Ishikawa (cell line): ENCODE data around the gene ALDH16A1.

Experiments used
- CEBPB ChIP-seq: IDR thresholded peaks from 2 replicates; pipeline ENCODE4 v1.6.1; 2012
- CREB1 ChIP-seq: IDR thresholded peaks from 2 replicates; pipeline ENCODE4 v1.6.1; 2012; ENCODE audit warnings: low read depth
- EGR1 ChIP-seq: IDR thresholded peaks from 2 replicates; pipeline ENCODE4 v1.6.1; 2012
- EP300 ChIP-seq: IDR thresholded peaks from 2 replicates; pipeline ENCODE4 v1.6.1; 2012; ENCODE audit warnings: borderline replicate concordance
- FOXM1 ChIP-seq: IDR thresholded peaks from 2 replicates; pipeline ENCODE4 v1.6.1; 2012; ENCODE audit warnings: low read depth, borderline replicate concordance
- MAX ChIP-seq: IDR thresholded peaks from 2 replicates; pipeline ENCODE4 v1.6.1; 2012
- NFIC ChIP-seq: IDR thresholded peaks from 2 replicates; pipeline ENCODE4 v1.6.1; 2012
- RAD21 ChIP-seq: IDR thresholded peaks from 2 replicates; pipeline ENCODE4 v1.6.1; 2012; ENCODE audit warnings: low read depth
- REST ChIP-seq: IDR thresholded peaks from 2 replicates; pipeline ENCODE4 v1.6.1; 2012; ENCODE audit warnings: low read depth, mild to moderate bottlenecking
- TAF1 ChIP-seq: IDR thresholded peaks from 2 replicates; pipeline ENCODE4 v1.6.1; 2012; ENCODE audit warnings: low read depth, mild to moderate bottlenecking
- TCF12 ChIP-seq: IDR thresholded peaks from 2 replicates; pipeline ENCODE4 v1.6.1; 2012; ENCODE audit warnings: low read depth
- TEAD4 ChIP-seq: IDR thresholded peaks from 2 replicates; pipeline ENCODE4 v1.6.1; 2012
- YY1 ChIP-seq: IDR thresholded peaks from 2 replicates; pipeline ENCODE4 v1.6.1; 2012; ENCODE audit warnings: low read depth
- ZBTB7A ChIP-seq: IDR thresholded peaks from 2 replicates; pipeline ENCODE4 v1.6.1; 2012; ENCODE audit warnings: low read depth
- TF ChIP-seq, protein P1 (sequence below): IDR thresholded peaks from 2 replicates; pipeline ENCODE4 v1.6.1; 2012

ALDH16A1 gene

GRCh38 chr19:49443366-49444099 is 9.5 kb upstream of the ALDH16A1 start:
- no peak for TF ChIP-seq TCF12
- TF ChIP-seq FOXM1: no peak
- peak; percentile 30; the same call in 1 of the 2 replicates for TF ChIP-seq MAX
- no peak for TF ChIP-seq EP300
- TF ChIP-seq RAD21: peak; percentile 81
- no peak for TF ChIP-seq CEBPB
- TF ChIP-seq YY1: 0 out of 2 replicates have a peak, but pooled peaks have one; percentile 57
- TF ChIP-seq, protein P1, sequence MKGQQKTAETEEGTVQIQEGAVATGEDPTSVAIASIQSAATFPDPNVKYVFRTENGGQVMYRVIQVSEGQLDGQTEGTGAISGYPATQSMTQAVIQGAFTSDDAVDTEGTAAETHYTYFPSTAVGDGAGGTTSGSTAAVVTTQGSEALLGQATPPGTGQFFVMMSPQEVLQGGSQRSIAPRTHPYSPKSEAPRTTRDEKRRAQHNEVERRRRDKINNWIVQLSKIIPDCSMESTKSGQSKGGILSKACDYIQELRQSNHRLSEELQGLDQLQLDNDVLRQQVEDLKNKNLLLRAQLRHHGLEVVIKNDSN: 0 out of 2 replicates have a peak, but pooled peaks have one; percentile 20
- TF ChIP-seq REST: no peak
- TF ChIP-seq EGR1: peak; percentile 96
- no peak for TF ChIP-seq TEAD4
- no peak for TF ChIP-seq TAF1
- TF ChIP-seq ZBTB7A: peak; percentile 93
- no peak for TF ChIP-seq CREB1
- peak; percentile 21; the same call in 1 of the 2 replicates for TF ChIP-seq NFIC

GRCh38 chr19:49445997-49446396 is 7.0 kb upstream of the ALDH16A1 start:
- TF ChIP-seq RAD21: no peak
- TF ChIP-seq TCF12: no peak
- TF ChIP-seq CEBPB: no peak
- no peak for TF ChIP-seq YY1
- TF ChIP-seq CREB1: no peak
- TF ChIP-seq TEAD4: no peak
- TF ChIP-seq MAX: no peak
- TF ChIP-seq, protein P1: no peak
- no peak for TF ChIP-seq TAF1
- TF ChIP-seq FOXM1: no peak
- TF ChIP-seq EP300: no peak

GRCh38 chr19:49447485-49448431 is 5.3 kb upstream of the ALDH16A1 start:
- TF ChIP-seq NFIC: no peak
- TF ChIP-seq MAX: no peak
- TF ChIP-seq REST: no peak
- TF ChIP-seq ZBTB7A: no peak
- no peak for TF ChIP-seq FOXM1
- TF ChIP-seq CEBPB: no peak
- TF ChIP-seq RAD21: no peak
- TF ChIP-seq EGR1: no peak
- TF ChIP-seq TAF1: no peak
- TF ChIP-seq YY1: no peak
- TF ChIP-seq TEAD4: no peak
- TF ChIP-seq, protein P1: no peak
- TF ChIP-seq CREB1: no peak
- TF ChIP-seq TCF12: no peak
- TF ChIP-seq EP300: no peak

- TF ChIP-seq RAD21 (no peak), CEBPB (no peak), EGR1 (no peak), CREB1 (no peak), ZBTB7A (no peak), NFIC (no peak), YY1 (no peak), REST (no peak), EP300 (no peak), MAX (no peak), TEAD4 (no peak)
- TF ChIP-seq, protein P1: no peak
Measured at GRCh38 chr19:49448432-49448786, 4.6 kb upstream of the ALDH16A1 start.
